H1 (cell line): ENCODE results near the gene ELAPOR1. TPM values are rescaled to one million over a fixed set of nuclear protein-coding genes. Genes with fewer than 3 reads are reported as not detected.

Experiments
- CTCF ChIA-PET: fragments of 300-600 bp; sonication (Branson Sonifier 250); formaldehyde crosslinking; loops from one replicate; lab custom pipeline; 2021; ENCODE audit not compliant: partially characterized antibody; lab: Charles Lee
- POLR2A ChIA-PET: fragments of 300-600 bp; sonication (Branson Sonifier 250); formaldehyde crosslinking; loops from one replicate; lab custom pipeline; 2021; ENCODE audit warnings: inconsistent platforms; ENCODE audit not compliant: partially characterized antibody; lab: Charles Lee
- DNase-seq, 2 experiments: peaks; one replicate each; pipeline versions ENCODE4 v3.0.0 to v3.0.0-alpha.2; 2010 to 2022; ENCODE audit warnings: low spot score in 2 of 2, low read depth in 1 of 2, mixed read lengths in 1 of 2
- FAIRE-seq: peaks from 2 replicates; lab custom pipeline; 2011; peaks lifted over from hg19 to GRCh38; lab: Jason Lieb, UNC
- H2AFZ ChIP-seq: 2 replicates; pipeline ENCODE4 v1.8.1; 2012; ENCODE audit warnings: low read length, inconsistent platforms
- H2AK5ac ChIP-seq: 2 replicates; pipeline ENCODE4 v1.6.1; 2013; ENCODE audit warnings: low read depth, low read length
- H2BK120ac ChIP-seq: replicated peaks from 2 replicates; pipeline ENCODE3; 2013; ENCODE audit warnings: low read depth, low read length, inconsistent platforms
- H2BK12ac ChIP-seq: 2 replicates; pipeline ENCODE4 v1.6.1; 2013; ENCODE audit warnings: low read depth, low read length
- H2BK15ac ChIP-seq: 2 replicates; pipeline ENCODE4 v1.6.1; 2013; ENCODE audit warnings: low read length
- H2BK20ac ChIP-seq: 2 replicates; pipeline ENCODE4 v1.6.1; 2013; ENCODE audit warnings: low read length
- H2BK5ac ChIP-seq: 2 replicates; pipeline ENCODE4 v1.6.1; 2013; ENCODE audit warnings: low read depth, low read length
- H3K14ac ChIP-seq: 2 replicates; pipeline ENCODE4 v1.6.1; 2013; ENCODE audit warnings: inconsistent platforms; ENCODE audit not compliant: insufficient read length
- H3K18ac ChIP-seq: 2 replicates; pipeline ENCODE4 v1.6.1; 2013; ENCODE audit warnings: low read length; ENCODE audit errors: extremely low read depth
- H3K23ac ChIP-seq: 2 replicates; pipeline ENCODE4 v1.6.1; 2013; ENCODE audit warnings: inconsistent platforms; ENCODE audit not compliant: insufficient read length
- H3K23me2 ChIP-seq: 2 replicates; pipeline ENCODE4 v1.6.1; 2013; ENCODE audit warnings: low read depth, low read length
- H3K27ac ChIP-seq: 2 replicates; pipeline ENCODE4 v1.6.1; 2011; ENCODE audit warnings: low read depth, low read length, inconsistent platforms
- H3K27me3 ChIP-seq, 4 experiments: replicated peaks in 1 of 4; 1 replicate in 1 of 4; 2 replicates in 3 of 4; pipeline versions ENCODE4 v1.6.1 to v1.8.1; 2011 to 2013; ENCODE audit warnings: low read length in 3 of 4, mild to moderate bottlenecking in 3 of 4, inconsistent platforms in 2 of 4, mixed read lengths in 2 of 4, moderate library complexity in 1 of 4; ENCODE audit not compliant: control insufficient read depth in 3 of 4, insufficient read depth in 3 of 4; ENCODE audit errors: extremely low read depth in 1 of 4
- H3K36me3 ChIP-seq, 4 experiments: 2 replicates each; pipeline versions ENCODE4 v1.6.1 to v1.8.1; 2011 to 2013; ENCODE audit warnings: mild to moderate bottlenecking in 4 of 4, low read length in 3 of 4, moderate library complexity in 2 of 4, control low read depth in 1 of 4, inconsistent platforms in 1 of 4; ENCODE audit not compliant: insufficient read depth in 4 of 4, control insufficient read depth in 2 of 4
- H3K4ac ChIP-seq: replicated peaks from 2 replicates; pipeline ENCODE3; 2013; ENCODE audit warnings: low read length, low read depth, mixed read lengths, inconsistent platforms; ENCODE audit not compliant: insufficient read length
- H3K4me1 ChIP-seq, 4 experiments: replicated peaks in 1 of 4; 1 replicate in 1 of 4; 2 replicates in 3 of 4; pipeline versions ENCODE4 v1.6.1 to v1.8.1; 2011 to 2013; ENCODE audit warnings: low read length in 3 of 4, inconsistent platforms in 2 of 4, mixed read lengths in 1 of 4; ENCODE audit not compliant: insufficient read depth in 4 of 4, control insufficient read depth in 3 of 4
- H3K4me2 ChIP-seq, 2 experiments: 2 replicates each; pipeline versions ENCODE4 v1.6.1 to v1.8.1; 2011 to 2013; ENCODE audit warnings: low read depth in 2 of 2, low read length in 2 of 2, control low read depth in 1 of 2, inconsistent platforms in 1 of 2, mild to moderate bottlenecking in 1 of 2; ENCODE audit not compliant: insufficient read depth in 1 of 2
- H3K4me3 ChIP-seq, 4 experiments: fragments of 200-600, 300-600 bp in 1 of 4; sonication (generic), shearing (Covaris generic), sonication (Bioruptor Twin) in 1 of 4; 2 replicates each; pipeline versions ENCODE4 v1.5.1 to v1.8.1; 2011 to 2016; ENCODE audit warnings: low read length in 4 of 4, low read depth in 3 of 4, control low read depth in 2 of 4, inconsistent platforms in 2 of 4, mild to moderate bottlenecking in 2 of 4, mixed read lengths in 1 of 4, moderate library complexity in 1 of 4; ENCODE audit not compliant: insufficient read depth in 2 of 4; ENCODE audit errors: extremely low read depth in 1 of 4
- H3K56ac ChIP-seq: replicated peaks from 2 replicates; pipeline ENCODE3; 2013; ENCODE audit warnings: low read depth, mild to moderate bottlenecking, mixed read lengths, low read length, inconsistent platforms; ENCODE audit not compliant: insufficient read length
- H3K79me1 ChIP-seq: 2 replicates; pipeline ENCODE4 v1.6.1; 2013; ENCODE audit warnings: low read depth, low read length, control low read depth
- H3K79me2 ChIP-seq, 2 experiments: 2 replicates each; pipeline versions ENCODE4 v1.6.1 to v1.8.1; 2012 to 2013; ENCODE audit warnings: low read length in 2 of 2, mild to moderate bottlenecking in 2 of 2, inconsistent platforms in 1 of 2; ENCODE audit not compliant: insufficient read depth in 2 of 2, control insufficient read depth in 1 of 2
- H3K9ac ChIP-seq, 4 experiments: replicated peaks in 1 of 4; 1 replicate in 1 of 4; 2 replicates in 3 of 4; pipeline versions ENCODE4 v1.6.1 to v1.8.1; 2011 to 2013; ENCODE audit warnings: low read depth in 3 of 4, low read length in 3 of 4, control low read depth in 2 of 4, mild to moderate bottlenecking in 2 of 4, moderate library complexity in 2 of 4, inconsistent platforms in 1 of 4; ENCODE audit errors: extremely low read depth in 1 of 4
- H3K9me3 ChIP-seq, 2 experiments: 2 replicates each; pipeline versions ENCODE4 v1.6.1 to v1.8.1; 2012 to 2013; ENCODE audit warnings: mild to moderate bottlenecking in 2 of 2, moderate library complexity in 2 of 2, control low read depth in 1 of 2, inconsistent platforms in 1 of 2, low read depth in 1 of 2, low read length in 1 of 2, mixed read lengths in 1 of 2; ENCODE audit not compliant: insufficient read depth in 2 of 2
- H4K20me1 ChIP-seq, 2 experiments: replicated peaks in 1 of 2; 2 replicates each; pipeline versions ENCODE3 to v1.8.1; 2011 to 2013; ENCODE audit warnings: inconsistent platforms in 2 of 2, low read length in 2 of 2, mild to moderate bottlenecking in 1 of 2; ENCODE audit not compliant: insufficient read depth in 2 of 2, control insufficient read depth in 1 of 2
- H4K5ac ChIP-seq: 2 replicates; pipeline ENCODE4 v1.6.1; 2013; ENCODE audit warnings: low read length, low read depth, mixed read lengths, inconsistent platforms; ENCODE audit not compliant: insufficient read length
- H4K8ac ChIP-seq: 2 replicates; pipeline ENCODE4 v1.8.0; 2013; ENCODE audit warnings: mild to moderate bottlenecking, moderate library complexity, low read length, inconsistent platforms; ENCODE audit not compliant: insufficient read depth; ENCODE audit errors: extremely low read depth
- H4K91ac ChIP-seq: replicated peaks from 2 replicates; pipeline ENCODE3; 2013; ENCODE audit warnings: low read length, mixed read lengths, inconsistent platforms; ENCODE audit not compliant: insufficient read length
- KDM4A ChIP-seq: IDR thresholded peaks from one replicate; pipeline ENCODE4 v1.7.1; 2012; ENCODE audit warnings: low read depth, mild to moderate bottlenecking, moderate library complexity, low read length, inconsistent platforms; ENCODE audit not compliant: severe bottlenecking
- POU5F1 ChIP-seq: IDR thresholded peaks from 2 replicates; pipeline ENCODE4 v1.6.1; 2011; ENCODE audit warnings: low read depth, mild to moderate bottlenecking, low read length, moderate library complexity
- SAP30 ChIP-seq: fragments of 300-600 bp; sonication (generic); IDR thresholded peaks from 2 replicates; pipeline ENCODE4 v1.7.1; 2012; ENCODE audit warnings: low read length, moderate library complexity, mild to moderate bottlenecking, inconsistent platforms; ENCODE audit not compliant: insufficient read depth, insufficient replicate concordance
- SIRT6 ChIP-seq: IDR thresholded peaks from one replicate; pipeline ENCODE4 v1.7.1; 2012; ENCODE audit warnings: low read length, inconsistent platforms
- SRF ChIP-seq: IDR thresholded peaks from 2 replicates; pipeline ENCODE4 v1.6.1; 2011; ENCODE audit warnings: mild to moderate bottlenecking, low read depth, low read length, moderate library complexity
- ZNF274 ChIP-seq: IDR thresholded peaks from 2 replicates; pipeline ENCODE4 v1.7.0; 2012; ENCODE audit warnings: low read length, borderline replicate concordance; ENCODE audit errors: extremely low read depth
- WGBS, 2 experiments: shearing (Covaris generic) in 1 of 2; methylation state at CpG; one replicate each; pipeline versions ENCODE4 v1.1.6 to v1.1.7; 2013 to 2015; ENCODE audit warnings: low lambda C conversion rate in 2 of 2, mixed read lengths in 2 of 2, inconsistent platforms in 1 of 2, low coverage in 1 of 2, missing lambda C conversion rate in 1 of 2; ENCODE audit not compliant: insufficient replicate concordance in 2 of 2, insufficient coverage in 1 of 2, insufficient read length in 1 of 2; ENCODE audit errors: extremely low coverage in 1 of 2, missing lambda C conversion rate in 1 of 2; 5-methylcytosine and 5-hydroxymethylcytosine counted together
- polyA plus RNA-seq, 7 experiments: library from polyadenylated mRNA; depleted of rRNA in 3 of 7; stranded (reverse) in 5 of 7; unstranded in 2 of 7; fragments of >200 nt in 5 of 7; fragments of 200-250 nt in 2 of 7; gene quantifications; 1 replicate in 5 of 7; 2 replicates in 1 of 7; 4 replicates in 1 of 7; pipeline versions ENCODE4 v1.2.1 to v1.2.3, GENCODE V29; 2011 to 2013; ENCODE audit warnings: missing spikeins in 2 of 7, mixed read lengths in 2 of 7
- total RNA-seq: library from RNA; stranded (reverse); fragmentation: NEBNext Ultra II Directional; extraction: Animal tissue kit (Norgen Biotek cat#: 25700); gene quantifications from 2 replicates; pipeline ENCODE4 v1.2.1, GENCODE V29; 2021

ELAPOR1 gene
- total and polyA plus RNA-seq, 2 of the 8 experiments (the other 6 are each of a cell fraction or from before 2014, with no cell fraction given) = 1.2 to 2.5 TPM

DNA sequence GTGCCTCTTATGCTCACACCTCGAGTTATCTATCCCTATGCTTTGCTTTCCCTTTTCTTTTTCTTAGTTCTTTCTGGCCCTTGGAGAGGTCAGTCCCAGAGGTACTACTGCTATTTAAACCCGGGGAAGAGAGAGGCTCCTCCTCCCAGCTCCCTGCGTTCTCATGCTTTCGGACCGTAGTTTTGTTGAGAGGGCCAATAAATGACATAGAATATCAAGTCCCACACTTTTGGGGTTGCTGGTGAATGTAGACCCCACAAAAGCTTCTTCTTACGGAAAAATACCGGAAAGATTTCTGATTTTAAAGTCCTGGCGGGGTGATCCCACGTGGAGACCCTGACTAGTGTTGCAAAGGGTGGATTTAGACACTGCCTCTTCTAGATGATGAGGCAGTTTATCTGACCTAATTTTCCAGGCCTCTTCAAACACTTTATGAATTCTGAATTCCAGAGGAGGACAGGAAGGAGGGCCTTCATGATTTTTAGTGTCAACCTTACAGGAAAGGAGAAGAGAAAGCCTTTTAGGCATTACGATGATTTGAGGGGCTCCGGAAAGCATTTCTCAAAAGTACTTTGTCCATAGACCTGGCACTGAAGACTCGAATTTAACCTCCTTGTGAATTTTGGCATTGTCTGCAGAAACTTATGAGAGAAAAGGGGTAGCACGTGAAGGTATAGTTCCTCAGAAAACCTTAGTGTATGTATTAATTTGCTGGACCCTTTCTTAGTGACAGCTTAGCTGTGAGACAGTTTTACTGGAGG, 22.7 kb upstream of the ELAPOR1 start:
- H2AK5ac ChIP-seq = no peak overlapping the region
- no peak overlapping the region for H3K14ac ChIP-seq
- no peak for DNase-seq
- FAIRE-seq = no peak
- peak overlapping the region; percentile 60; the same call in 1 of the 2 replicates for H3K27ac ChIP-seq
- no peak overlapping the region for H4K8ac ChIP-seq
- H3K4me1 ChIP-seq = peaks cover 0 to 5% (median 0%) of the 10 kb centered on the region in 4 experiments; a peak in 2 of 7 replicates
- H2BK15ac ChIP-seq = no peak overlapping the region
- H2AFZ ChIP-seq = peak overlapping the region; percentile 82
- H3K4me3 ChIP-seq = peak overlapping the region; percentile 63 to 87 (median 76)
- H3K4ac ChIP-seq = no peak overlapping the region
- H3K23ac ChIP-seq = no peak overlapping the region
- H4K20me1 ChIP-seq = peaks cover 0 to 2% of the 10 kb centered on the region in 2 experiments
- H3K79me2 ChIP-seq = peaks cover 0 to 16% of the 10 kb centered on the region in 2 experiments; a peak in 3 of 4 replicates
- H2BK12ac ChIP-seq = no peak overlapping the region
- CTCF ChIA-PET = interaction anchor here (0.6 to 3.6 kb wide), 6 partner anchors 8 to 940 kb away, joined by 3 to 20 read pairs (median 3); no protein-coding TSS in a partner anchor
- H3K9ac ChIP-seq = peak overlapping the region; percentile 40 to 69 (median 64)
- no peak overlapping the region for H2BK20ac ChIP-seq
- no peak overlapping the region for H3K56ac ChIP-seq
- no peaks in the 10 kb centered on the region for H3K23me2 ChIP-seq
- no peaks in the 10 kb centered on the region for H3K27me3 ChIP-seq
- H3K79me1 ChIP-seq = no peaks in the 10 kb centered on the region
- no peak overlapping the region for H2BK5ac ChIP-seq
- TF ChIP-seq KDM4A = peak; percentile 35
- TF ChIP-seq SRF = no peak
- peak; percentile 59 for TF ChIP-seq SAP30
- TF ChIP-seq POU5F1 = no peak
- TF ChIP-seq ZNF274 = no peak
- TF ChIP-seq SIRT6 = no peak
- 11% methylated on average over 13 of the region's 13 CpGs; no CpG with 5 or more reads in 1 of the 2 experiments for WGBS, 2 experiments
- no peak overlapping the region; the same call in 1 of the 2 replicates for H3K18ac ChIP-seq
- no peaks in the 10 kb centered on the region for H3K9me3 ChIP-seq
- peak overlapping the region; percentile 55 to 74 for H3K4me2 ChIP-seq
- peak overlapping the region; percentile 24 for H4K5ac ChIP-seq
- no peak overlapping the region for H2BK120ac ChIP-seq
- peaks cover 0 to 7% (median 2%) of the 10 kb centered on the region in 4 experiments; a peak in 3 of 8 replicates for H3K36me3 ChIP-seq
- POLR2A ChIA-PET = interaction anchor here (0.7 to 11.9 kb wide), 8 partner anchors 9 to 31 kb away, joined by 3 to 99 read pairs (median 5); partner anchors contain the start of gene TAF13
- no peak overlapping the region for H4K91ac ChIP-seq
